Fibroblast of skin of right quadriceps (primary cell): Measurements from ENCODE around the gene CUEDC2.
A peak's percentile ranks its signal among the peaks of the same experiment; 100 is the strongest.

Source experiments
- DNase-seq: peaks from one replicate; pipeline ENCODE4 v3.0.0-alpha.2; 2013

Gene CUEDC2

GRCh38 chr10:102409604-102410428 is 22.6 kb downstream of the CUEDC2 start:
- no peak for DNase-seq

GRCh38 chr10:102408728-102409603 is 23.4 kb downstream of the CUEDC2 start:
- peak; percentile 45 for DNase-seq

GRCh38 chr10:102408131-102408727 is 24.1 kb downstream of the CUEDC2 start:
- no peak for DNase-seq

- no peak for DNase-seq
These were observed 24.8 kb downstream of the CUEDC2 start for GRCh38 chr10:102407425-102408130.

GRCh38 chr10:102406815-102407214 is 25.6 kb downstream of the CUEDC2 start:
- DNase-seq, result no peak

- DNase-seq, result no peak
These were observed 26.7 kb downstream of the CUEDC2 start for GRCh38 chr10:102405632-102406031.

GRCh38 chr10:102405108-102405571 is 27.2 kb downstream of the CUEDC2 start:
- no peak for DNase-seq

GRCh38 chr10:102404361-102405107 is 27.8 kb downstream of the CUEDC2 start:
- no peak for DNase-seq

GRCh38 chr10:102403115-102403514 is 29.3 kb downstream of the CUEDC2 start:
- no peak for DNase-seq

- no peak for DNase-seq
These were observed 29.9 kb downstream of the CUEDC2 start for GRCh38 chr10:102402512-102402896.

GRCh38 chr10:102401735-102402511 is 30.5 kb downstream of the CUEDC2 start:
- DNase-seq, result peak; percentile 23

GRCh38 chr10:102401342-102401654 is 31.1 kb downstream of the CUEDC2 start:
- DNase-seq, result no peak

GRCh38 chr10:102400598-102401341 is 31.6 kb downstream of the CUEDC2 start:
- no peak for DNase-seq

GRCh38 chr10:102400076-102400475 is 32.3 kb downstream of the CUEDC2 start:
- DNase-seq, result no peak

- DNase-seq, result peak; percentile 80
These were observed 33.0 kb downstream of the CUEDC2 start for GRCh38 chr10:102399217-102400021.

- DNase-seq, result no peak
These were observed 34.0 kb downstream of the CUEDC2 start for GRCh38 chr10:102398172-102399020.

- no peak for DNase-seq
These were observed 34.9 kb downstream of the CUEDC2 start for GRCh38 chr10:102397222-102398171.
